Mononuclear cell (primary cell): ENCODE results near the gene MYBPH. TPM values are rescaled to one million over a fixed set of nuclear protein-coding genes. Genes with fewer than 3 reads are reported as not detected.

Experiments
- H3K27me3 ChIP-seq: 2 replicates; pipeline ENCODE4 v1.6.0; 2011; ENCODE audit warnings: low read length, control low read depth; ENCODE audit not compliant: insufficient read depth
- H3K4me1 ChIP-seq: 2 replicates; pipeline ENCODE4 v1.5.1; 2011; ENCODE audit warnings: mild to moderate bottlenecking, low read length, control low read depth; ENCODE audit not compliant: insufficient read depth
- H3K4me3 ChIP-seq: 2 replicates; pipeline ENCODE4 v1.5.1; 2011; ENCODE audit warnings: mild to moderate bottlenecking, low read length, moderate library complexity
- H3K9me3 ChIP-seq: 2 replicates; pipeline ENCODE4 v1.5.1; 2011; ENCODE audit warnings: low read depth, mild to moderate bottlenecking, control low read depth, low read length
- total RNA-seq: library from RNA; depleted of rRNA; stranded (reverse); fragments of >200 nt; gene quantifications from one replicate; pipeline ENCODE4 v1.2.3, GENCODE V29; 2012

Gene MYBPH
- total RNA-seq, 1 donor = not detected

DNA sequence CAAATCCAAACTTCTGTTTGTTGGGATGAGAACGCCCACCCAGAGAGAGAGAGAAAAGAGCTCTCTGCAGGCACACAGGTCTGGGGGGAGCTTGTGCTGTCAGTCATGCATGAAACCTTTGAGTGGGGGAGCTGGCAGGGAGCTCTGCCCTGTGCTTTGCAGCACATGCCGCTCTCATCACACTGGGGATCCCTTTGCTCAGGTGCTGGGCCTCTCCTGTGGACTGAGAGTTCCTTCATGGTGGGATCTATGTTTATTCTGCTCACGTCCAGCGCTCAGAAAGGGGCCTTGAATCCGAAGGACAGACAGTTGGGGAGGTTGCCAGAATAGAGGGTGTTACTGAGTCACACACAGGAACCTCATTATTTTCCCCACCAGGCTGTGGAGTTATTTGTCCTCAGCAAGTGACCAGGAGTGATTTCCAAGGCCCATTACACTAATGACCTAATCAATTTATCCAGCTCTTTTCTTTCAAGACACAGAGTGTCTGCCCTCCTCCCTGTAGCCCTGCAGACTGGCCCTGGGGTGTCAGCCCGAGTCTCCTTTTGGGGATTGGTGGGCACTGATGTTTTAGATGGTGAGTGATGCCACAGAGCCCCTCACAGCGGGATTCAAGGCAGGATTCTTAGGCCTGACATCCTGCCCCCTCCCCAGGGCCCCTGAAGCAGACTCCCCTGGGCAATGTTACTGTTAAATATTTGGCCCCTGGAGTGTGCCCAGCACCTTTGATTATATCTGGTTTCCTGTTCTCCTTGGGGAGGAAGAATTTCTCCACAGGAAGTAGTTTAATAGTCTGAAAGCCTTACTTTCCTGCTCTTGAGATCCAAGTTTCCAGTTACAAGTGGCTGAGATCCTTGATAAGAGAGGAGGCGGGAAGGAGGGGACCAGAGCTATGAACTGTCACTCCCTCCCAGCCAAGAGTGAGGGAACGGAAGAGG lies 22.3 kb downstream of the MYBPH start:
- no peaks in the 10 kb centered on the region for H3K9me3 ChIP-seq
- H3K4me3 ChIP-seq = no peak overlapping the region
- no peaks in the 10 kb centered on the region for H3K27me3 ChIP-seq
- H3K4me1 ChIP-seq = no peaks in the 10 kb centered on the region

DNA sequence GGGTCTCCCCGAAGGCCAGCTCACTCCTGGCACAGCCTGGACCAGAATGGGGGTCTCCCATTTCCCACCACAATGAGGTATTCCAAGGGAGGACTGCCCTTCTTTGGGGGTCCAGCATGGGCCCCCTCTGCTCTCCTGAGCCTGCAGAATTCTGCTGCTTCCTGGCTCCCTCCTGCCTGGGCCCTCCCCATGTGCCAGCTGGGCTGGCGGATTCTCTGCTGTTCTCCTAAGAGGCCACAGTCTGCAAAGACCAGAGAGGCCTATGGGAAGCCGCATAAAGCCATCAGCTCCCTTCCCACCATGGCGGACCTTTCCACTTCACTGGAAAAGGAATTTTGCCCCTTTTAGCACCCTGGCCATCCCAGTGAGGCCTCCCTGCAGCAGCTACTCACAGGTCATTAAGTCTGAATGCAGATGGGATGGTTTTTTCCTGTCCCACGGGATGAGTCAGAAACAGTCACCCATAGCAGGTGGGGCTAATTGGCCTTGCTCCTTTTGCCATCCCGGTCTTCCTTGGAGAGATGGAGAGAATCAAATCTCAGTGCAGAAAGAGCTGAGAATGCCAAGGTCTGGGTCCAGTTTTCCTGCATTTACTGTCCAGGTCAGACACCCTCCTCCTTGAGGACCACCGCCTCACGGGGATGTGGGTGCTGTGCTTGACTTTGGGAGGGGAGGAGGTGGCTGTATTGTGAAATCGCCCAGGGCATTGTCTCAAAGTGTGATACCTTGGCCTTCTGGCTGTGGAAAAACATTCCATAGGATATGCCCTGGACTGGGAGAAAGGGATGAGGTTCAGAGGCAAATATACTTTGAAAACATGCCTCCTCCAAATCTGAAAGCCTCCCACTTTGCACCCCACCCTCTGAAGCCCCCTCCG lies 23.2 kb downstream of the MYBPH start:
- Histone ChIP-seq H3K9me3 (no peaks in the 10 kb centered on the region), H3K4me3 (no peak overlapping the region), H3K4me1 (no peaks in the 10 kb centered on the region), H3K27me3 (no peaks in the 10 kb centered on the region)

DNA sequence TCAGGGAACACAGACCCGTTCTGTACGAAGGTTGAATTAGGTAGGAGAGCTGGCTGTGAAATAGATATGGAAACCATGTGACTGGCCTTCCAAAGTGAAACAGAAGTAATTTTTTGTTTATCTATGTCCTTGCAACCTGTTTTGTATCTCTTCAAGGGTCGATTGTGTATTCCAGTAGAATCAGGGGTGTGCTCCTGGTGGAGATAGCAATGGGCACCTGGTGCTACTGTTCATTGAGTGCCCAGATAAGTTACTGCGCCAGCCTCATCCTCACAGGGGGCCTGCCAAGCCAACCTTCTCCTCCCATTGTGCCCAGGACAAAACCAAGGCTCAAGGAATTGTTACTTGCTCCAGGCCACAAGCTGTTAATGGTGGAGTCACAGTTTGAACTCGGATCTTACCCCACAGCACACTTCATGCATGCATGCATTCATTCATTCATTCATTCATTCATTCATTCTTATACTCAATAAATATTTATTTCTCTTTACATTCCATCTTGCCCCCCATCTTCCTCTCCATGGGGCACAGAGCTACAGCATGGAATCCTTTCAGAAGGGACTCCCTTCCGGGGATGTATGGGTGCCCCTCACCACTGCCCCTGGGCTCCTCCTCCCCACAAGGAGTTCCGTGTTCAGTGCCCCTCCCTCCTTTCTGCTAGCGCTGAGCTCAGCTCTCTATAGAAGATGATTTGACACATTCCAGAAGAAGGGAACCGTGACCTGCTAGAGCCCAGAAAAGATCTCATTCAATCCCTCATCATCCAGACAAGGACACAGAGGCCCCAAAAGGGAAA lies 24.1 kb downstream of the MYBPH start:
- H3K9me3 ChIP-seq = no peaks in the 10 kb centered on the region
- H3K4me3 ChIP-seq = no peak overlapping the region
- no peaks in the 10 kb centered on the region for H3K27me3 ChIP-seq
- H3K4me1 ChIP-seq = no peaks in the 10 kb centered on the region

DNA sequence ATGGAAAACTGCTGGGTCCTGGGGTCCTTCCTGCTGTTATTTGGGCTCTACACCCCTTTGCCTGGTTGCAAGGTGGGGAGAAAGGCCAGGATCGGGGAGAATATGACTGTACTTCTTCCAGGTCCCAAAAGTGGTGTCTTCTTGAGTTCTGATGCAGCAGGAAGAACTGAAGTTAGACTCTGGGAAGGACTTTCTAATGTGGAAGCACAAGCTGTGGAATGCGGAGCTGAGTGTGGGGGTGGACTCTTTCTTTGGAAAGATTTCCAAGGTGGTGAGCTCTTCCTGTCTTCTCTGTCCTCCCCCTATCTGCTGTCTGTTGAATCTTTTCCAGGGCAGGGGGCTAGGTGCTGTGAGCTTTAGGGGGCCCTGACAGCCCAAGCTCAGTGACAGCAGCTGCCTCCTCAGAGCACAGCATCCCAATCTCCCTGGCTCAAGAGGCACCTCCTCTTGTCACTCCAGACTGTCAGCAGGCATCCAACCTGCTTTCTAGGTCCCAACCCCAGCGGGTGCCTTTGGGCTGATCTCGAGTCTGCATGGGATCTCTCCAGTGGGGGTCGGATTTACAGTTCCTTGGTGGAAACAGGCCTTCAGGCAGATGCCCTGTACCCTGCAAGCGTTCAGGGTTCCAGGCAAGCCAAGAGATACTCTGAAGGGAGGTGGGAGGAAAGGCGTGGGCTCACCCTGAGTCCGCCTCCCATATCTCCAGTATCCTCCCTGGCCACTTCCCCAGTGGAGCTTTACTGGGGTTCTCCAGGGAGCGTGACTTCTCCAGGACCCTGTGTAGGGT lies 24.9 kb downstream of the MYBPH start:
- H3K9me3 ChIP-seq = no peaks in the 10 kb centered on the region
- no peak overlapping the region for H3K4me3 ChIP-seq
- no peaks in the 10 kb centered on the region for H3K27me3 ChIP-seq
- no peaks in the 10 kb centered on the region for H3K4me1 ChIP-seq

- no peaks in the 10 kb centered on the region for H3K27me3 ChIP-seq
- H3K4me1 ChIP-seq = no peaks in the 10 kb centered on the region
- H3K4me3 ChIP-seq = no peak overlapping the region
- H3K9me3 ChIP-seq = no peaks in the 10 kb centered on the region
Measured at GRCh38 chr1:203149188-203149840, 26.3 kb downstream of the MYBPH start.

- Histone ChIP-seq H3K4me3 (no peak overlapping the region), H3K27me3 (no peaks in the 10 kb centered on the region), H3K9me3 (no peaks in the 10 kb centered on the region), H3K4me1 (no peaks in the 10 kb centered on the region)
Measured at GRCh38 chr1:203148579-203148978, 27.0 kb downstream of the MYBPH start.

GRCh38 chr1:203148127-203148526 lies 27.5 kb downstream of the MYBPH start:
- Histone ChIP-seq H3K27me3 (no peaks in the 10 kb centered on the region), H3K4me3 (no peak overlapping the region), H3K4me1 (no peaks in the 10 kb centered on the region), H3K9me3 (no peaks in the 10 kb centered on the region)

DNA sequence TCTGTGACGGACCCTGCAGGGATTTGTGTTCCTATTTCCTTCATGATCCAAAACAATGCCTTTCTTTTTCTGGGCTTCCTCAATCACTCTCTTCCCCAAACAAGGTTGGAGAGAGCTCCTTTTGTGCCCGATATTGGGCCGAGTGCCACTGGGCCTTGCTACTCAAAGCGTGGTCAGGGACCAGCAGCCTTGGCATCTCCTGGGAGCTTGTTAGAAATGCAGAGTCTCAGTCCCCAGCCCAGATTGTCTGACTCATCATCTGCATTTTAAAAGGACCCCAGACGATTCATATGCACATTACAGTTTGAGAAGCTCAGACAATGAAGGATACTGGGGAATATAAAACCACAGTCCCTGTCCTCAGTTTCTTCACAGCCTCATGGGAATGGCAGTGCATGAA lies 28.2 kb downstream of the MYBPH start:
- Histone ChIP-seq H3K27me3 (no peaks in the 10 kb centered on the region), H3K4me1 (no peaks in the 10 kb centered on the region), H3K9me3 (no peaks in the 10 kb centered on the region), H3K4me3 (no peak overlapping the region)

DNA sequence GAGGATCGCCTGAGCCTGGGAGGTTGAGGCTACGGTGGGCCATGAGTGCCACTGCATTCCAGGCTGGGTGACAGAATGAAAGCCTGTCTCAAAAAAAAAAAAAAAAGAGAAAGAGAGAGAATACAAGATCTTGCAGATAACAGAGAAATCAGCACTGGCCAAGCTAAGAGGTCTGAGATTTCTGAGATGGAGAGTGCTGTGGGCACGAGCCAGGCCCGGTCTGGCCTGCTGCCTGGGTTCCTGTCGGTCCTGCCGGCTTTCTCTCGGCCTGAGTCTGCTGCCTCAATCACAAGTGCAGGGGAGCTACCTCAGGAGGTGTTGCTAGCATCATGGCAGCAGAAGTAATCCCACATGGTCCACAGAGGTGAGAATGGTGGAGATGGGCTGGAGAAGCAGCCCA lies 29.1 kb downstream of the MYBPH start:
- no peaks in the 10 kb centered on the region for H3K27me3 ChIP-seq
- no peaks in the 10 kb centered on the region for H3K9me3 ChIP-seq
- H3K4me3 ChIP-seq = no peak overlapping the region
- H3K4me1 ChIP-seq = no peaks in the 10 kb centered on the region

- H3K27me3 ChIP-seq = no peaks in the 10 kb centered on the region
- H3K4me3 ChIP-seq = no peak overlapping the region
Measured at GRCh38 chr1:203146042-203146369, 29.6 kb downstream of the MYBPH start.

GRCh38 chr1:203145321-203146041 lies 30.1 kb downstream of the MYBPH start:
- no peak overlapping the region for H3K4me3 ChIP-seq
- no peaks in the 10 kb centered on the region for H3K4me1 ChIP-seq
- H3K9me3 ChIP-seq = no peaks in the 10 kb centered on the region
- no peaks in the 10 kb centered on the region for H3K27me3 ChIP-seq

More at GRCh38 chr1:203146042-203146369, 29.6 kb downstream of the MYBPH start:
- H3K9me3 ChIP-seq = no peaks in the 10 kb centered on the region
- H3K4me1 ChIP-seq = no peaks in the 10 kb centered on the region

DNA sequence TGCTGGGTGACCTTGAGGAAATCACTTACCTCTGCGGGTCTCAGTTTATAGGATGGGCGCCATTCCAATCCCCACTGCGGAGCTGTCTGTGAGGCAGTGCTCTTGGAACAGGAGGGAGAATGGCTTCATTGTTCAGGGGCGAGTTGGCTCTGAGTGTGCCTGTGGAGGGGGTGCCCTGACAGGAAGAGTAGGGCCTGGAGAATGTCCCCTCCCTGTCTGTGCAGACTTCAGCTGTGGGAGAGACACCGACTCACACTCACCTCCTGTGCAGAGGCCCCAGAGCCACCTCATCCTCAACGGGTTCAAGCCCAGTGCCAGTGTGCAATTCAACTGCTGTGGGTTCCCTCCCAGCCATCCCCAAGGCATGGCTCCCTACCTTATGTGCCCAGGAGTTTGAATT lies 31.0 kb downstream of the MYBPH start:
- H3K4me1 ChIP-seq = no peaks in the 10 kb centered on the region
- H3K9me3 ChIP-seq = no peaks in the 10 kb centered on the region
- no peak overlapping the region for H3K4me3 ChIP-seq
- H3K27me3 ChIP-seq = no peaks in the 10 kb centered on the region

DNA sequence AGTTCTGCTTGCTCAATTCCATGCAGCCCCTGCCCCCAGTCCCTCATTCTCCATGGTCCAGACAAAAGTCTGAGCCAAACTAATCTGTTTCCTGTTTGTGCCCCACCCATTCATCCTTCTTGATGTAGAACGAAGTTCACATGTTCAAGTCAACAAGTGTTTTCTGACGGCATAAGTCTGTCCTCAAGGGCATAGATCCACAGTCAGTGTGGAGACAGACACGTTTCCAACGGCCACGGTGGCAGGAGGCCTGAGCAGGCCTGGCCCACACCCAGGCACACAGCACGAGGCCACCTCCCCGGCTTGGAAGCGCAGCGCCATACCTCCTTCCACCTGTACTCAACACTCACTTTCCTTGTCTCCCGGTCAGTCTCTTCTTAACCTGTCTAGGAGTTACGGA lies 32.0 kb downstream of the MYBPH start:
- no peaks in the 10 kb centered on the region for H3K9me3 ChIP-seq
- no peaks in the 10 kb centered on the region for H3K27me3 ChIP-seq
- no peaks in the 10 kb centered on the region for H3K4me1 ChIP-seq
- H3K4me3 ChIP-seq = no peak overlapping the region
